H1 (cell line): ENCODE data around the gene C16orf54. TPM values are rescaled to one million over a fixed set of nuclear protein-coding genes. Genes with fewer than 3 reads are reported as not detected.

Source experiments
- CTCF ChIA-PET: fragments of 300-600 bp; sonication (Branson Sonifier 250); formaldehyde crosslinking; loops from one replicate; lab custom pipeline; 2021; ENCODE audit not compliant: partially characterized antibody; lab: Charles Lee
- POLR2A ChIA-PET: fragments of 300-600 bp; sonication (Branson Sonifier 250); formaldehyde crosslinking; loops from one replicate; lab custom pipeline; 2021; ENCODE audit warnings: inconsistent platforms; ENCODE audit not compliant: partially characterized antibody; lab: Charles Lee
- DNase-seq, 2 experiments: peaks; one replicate each; pipeline versions ENCODE4 v3.0.0 to v3.0.0-alpha.2; 2010 to 2022; ENCODE audit warnings: low spot score in 2 of 2, low read depth in 1 of 2, mixed read lengths in 1 of 2
- FAIRE-seq: peaks from 2 replicates; lab custom pipeline; 2011; peaks lifted over from hg19 to GRCh38; lab: Jason Lieb, UNC
- H2AFZ ChIP-seq: 2 replicates; pipeline ENCODE4 v1.8.1; 2012; ENCODE audit warnings: low read length, inconsistent platforms
- H2AK5ac ChIP-seq: 2 replicates; pipeline ENCODE4 v1.6.1; 2013; ENCODE audit warnings: low read depth, low read length
- H2BK120ac ChIP-seq: replicated peaks from 2 replicates; pipeline ENCODE3; 2013; ENCODE audit warnings: low read depth, low read length, inconsistent platforms
- H2BK12ac ChIP-seq: 2 replicates; pipeline ENCODE4 v1.6.1; 2013; ENCODE audit warnings: low read depth, low read length
- H2BK15ac ChIP-seq: 2 replicates; pipeline ENCODE4 v1.6.1; 2013; ENCODE audit warnings: low read length
- H2BK20ac ChIP-seq: 2 replicates; pipeline ENCODE4 v1.6.1; 2013; ENCODE audit warnings: low read length
- H2BK5ac ChIP-seq: 2 replicates; pipeline ENCODE4 v1.6.1; 2013; ENCODE audit warnings: low read depth, low read length
- H3K14ac ChIP-seq: 2 replicates; pipeline ENCODE4 v1.6.1; 2013; ENCODE audit warnings: inconsistent platforms; ENCODE audit not compliant: insufficient read length
- H3K18ac ChIP-seq: 2 replicates; pipeline ENCODE4 v1.6.1; 2013; ENCODE audit warnings: low read length; ENCODE audit errors: extremely low read depth
- H3K23ac ChIP-seq: 2 replicates; pipeline ENCODE4 v1.6.1; 2013; ENCODE audit warnings: inconsistent platforms; ENCODE audit not compliant: insufficient read length
- H3K23me2 ChIP-seq: 2 replicates; pipeline ENCODE4 v1.6.1; 2013; ENCODE audit warnings: low read depth, low read length
- H3K27ac ChIP-seq: 2 replicates; pipeline ENCODE4 v1.6.1; 2011; ENCODE audit warnings: low read depth, low read length, inconsistent platforms
- H3K27me3 ChIP-seq, 4 experiments: replicated peaks in 1 of 4; 1 replicate in 1 of 4; 2 replicates in 3 of 4; pipeline versions ENCODE4 v1.6.1 to v1.8.1; 2011 to 2013; ENCODE audit warnings: low read length in 3 of 4, mild to moderate bottlenecking in 3 of 4, inconsistent platforms in 2 of 4, mixed read lengths in 2 of 4, moderate library complexity in 1 of 4; ENCODE audit not compliant: control insufficient read depth in 3 of 4, insufficient read depth in 3 of 4; ENCODE audit errors: extremely low read depth in 1 of 4
- H3K36me3 ChIP-seq, 4 experiments: 2 replicates each; pipeline versions ENCODE4 v1.6.1 to v1.8.1; 2011 to 2013; ENCODE audit warnings: mild to moderate bottlenecking in 4 of 4, low read length in 3 of 4, moderate library complexity in 2 of 4, control low read depth in 1 of 4, inconsistent platforms in 1 of 4; ENCODE audit not compliant: insufficient read depth in 4 of 4, control insufficient read depth in 2 of 4
- H3K4ac ChIP-seq: replicated peaks from 2 replicates; pipeline ENCODE3; 2013; ENCODE audit warnings: low read length, low read depth, mixed read lengths, inconsistent platforms; ENCODE audit not compliant: insufficient read length
- H3K4me1 ChIP-seq, 4 experiments: replicated peaks in 1 of 4; 1 replicate in 1 of 4; 2 replicates in 3 of 4; pipeline versions ENCODE4 v1.6.1 to v1.8.1; 2011 to 2013; ENCODE audit warnings: low read length in 3 of 4, inconsistent platforms in 2 of 4, mixed read lengths in 1 of 4; ENCODE audit not compliant: insufficient read depth in 4 of 4, control insufficient read depth in 3 of 4
- H3K4me2 ChIP-seq, 2 experiments: 2 replicates each; pipeline versions ENCODE4 v1.6.1 to v1.8.1; 2011 to 2013; ENCODE audit warnings: low read depth in 2 of 2, low read length in 2 of 2, control low read depth in 1 of 2, inconsistent platforms in 1 of 2, mild to moderate bottlenecking in 1 of 2; ENCODE audit not compliant: insufficient read depth in 1 of 2
- H3K4me3 ChIP-seq, 4 experiments: fragments of 200-600, 300-600 bp in 1 of 4; sonication (generic), shearing (Covaris generic), sonication (Bioruptor Twin) in 1 of 4; 2 replicates each; pipeline versions ENCODE4 v1.5.1 to v1.8.1; 2011 to 2016; ENCODE audit warnings: low read length in 4 of 4, low read depth in 3 of 4, control low read depth in 2 of 4, inconsistent platforms in 2 of 4, mild to moderate bottlenecking in 2 of 4, mixed read lengths in 1 of 4, moderate library complexity in 1 of 4; ENCODE audit not compliant: insufficient read depth in 2 of 4; ENCODE audit errors: extremely low read depth in 1 of 4
- H3K56ac ChIP-seq: replicated peaks from 2 replicates; pipeline ENCODE3; 2013; ENCODE audit warnings: low read depth, mild to moderate bottlenecking, mixed read lengths, low read length, inconsistent platforms; ENCODE audit not compliant: insufficient read length
- H3K79me1 ChIP-seq: 2 replicates; pipeline ENCODE4 v1.6.1; 2013; ENCODE audit warnings: low read depth, low read length, control low read depth
- H3K79me2 ChIP-seq, 2 experiments: 2 replicates each; pipeline versions ENCODE4 v1.6.1 to v1.8.1; 2012 to 2013; ENCODE audit warnings: low read length in 2 of 2, mild to moderate bottlenecking in 2 of 2, inconsistent platforms in 1 of 2; ENCODE audit not compliant: insufficient read depth in 2 of 2, control insufficient read depth in 1 of 2
- H3K9ac ChIP-seq, 4 experiments: replicated peaks in 1 of 4; 1 replicate in 1 of 4; 2 replicates in 3 of 4; pipeline versions ENCODE4 v1.6.1 to v1.8.1; 2011 to 2013; ENCODE audit warnings: low read depth in 3 of 4, low read length in 3 of 4, control low read depth in 2 of 4, mild to moderate bottlenecking in 2 of 4, moderate library complexity in 2 of 4, inconsistent platforms in 1 of 4; ENCODE audit errors: extremely low read depth in 1 of 4
- H3K9me3 ChIP-seq, 2 experiments: 2 replicates each; pipeline versions ENCODE4 v1.6.1 to v1.8.1; 2012 to 2013; ENCODE audit warnings: mild to moderate bottlenecking in 2 of 2, moderate library complexity in 2 of 2, control low read depth in 1 of 2, inconsistent platforms in 1 of 2, low read depth in 1 of 2, low read length in 1 of 2, mixed read lengths in 1 of 2; ENCODE audit not compliant: insufficient read depth in 2 of 2
- H4K20me1 ChIP-seq, 2 experiments: replicated peaks in 1 of 2; 2 replicates each; pipeline versions ENCODE3 to v1.8.1; 2011 to 2013; ENCODE audit warnings: inconsistent platforms in 2 of 2, low read length in 2 of 2, mild to moderate bottlenecking in 1 of 2; ENCODE audit not compliant: insufficient read depth in 2 of 2, control insufficient read depth in 1 of 2
- H4K5ac ChIP-seq: 2 replicates; pipeline ENCODE4 v1.6.1; 2013; ENCODE audit warnings: low read length, low read depth, mixed read lengths, inconsistent platforms; ENCODE audit not compliant: insufficient read length
- H4K8ac ChIP-seq: 2 replicates; pipeline ENCODE4 v1.8.0; 2013; ENCODE audit warnings: mild to moderate bottlenecking, moderate library complexity, low read length, inconsistent platforms; ENCODE audit not compliant: insufficient read depth; ENCODE audit errors: extremely low read depth
- H4K91ac ChIP-seq: replicated peaks from 2 replicates; pipeline ENCODE3; 2013; ENCODE audit warnings: low read length, mixed read lengths, inconsistent platforms; ENCODE audit not compliant: insufficient read length
- FOSL1 ChIP-seq: IDR thresholded peaks from 2 replicates; pipeline ENCODE4 v1.6.1; 2011; ENCODE audit warnings: mild to moderate bottlenecking, low read depth, low read length, moderate library complexity; ENCODE audit not compliant: insufficient read depth
- WGBS, 2 experiments: shearing (Covaris generic) in 1 of 2; methylation state at CpG; one replicate each; pipeline versions ENCODE4 v1.1.6 to v1.1.7; 2013 to 2015; ENCODE audit warnings: low lambda C conversion rate in 2 of 2, mixed read lengths in 2 of 2, inconsistent platforms in 1 of 2, low coverage in 1 of 2, missing lambda C conversion rate in 1 of 2; ENCODE audit not compliant: insufficient replicate concordance in 2 of 2, insufficient coverage in 1 of 2, insufficient read length in 1 of 2; ENCODE audit errors: extremely low coverage in 1 of 2, missing lambda C conversion rate in 1 of 2; 5-methylcytosine and 5-hydroxymethylcytosine counted together
- polyA plus RNA-seq, 7 experiments: library from polyadenylated mRNA; depleted of rRNA in 3 of 7; stranded (reverse) in 5 of 7; unstranded in 2 of 7; fragments of >200 nt in 5 of 7; fragments of 200-250 nt in 2 of 7; gene quantifications; 1 replicate in 5 of 7; 2 replicates in 1 of 7; 4 replicates in 1 of 7; pipeline versions ENCODE4 v1.2.1 to v1.2.3, GENCODE V29; 2011 to 2013; ENCODE audit warnings: missing spikeins in 2 of 7, mixed read lengths in 2 of 7
- total RNA-seq: library from RNA; stranded (reverse); fragmentation: NEBNext Ultra II Directional; extraction: Animal tissue kit (Norgen Biotek cat#: 25700); gene quantifications from 2 replicates; pipeline ENCODE4 v1.2.1, GENCODE V29; 2021

Gene C16orf54
- total and polyA plus RNA-seq, 2 of the 8 experiments (the other 6 are each of a cell fraction or from before 2014, with no cell fraction given): not detected

DNA sequence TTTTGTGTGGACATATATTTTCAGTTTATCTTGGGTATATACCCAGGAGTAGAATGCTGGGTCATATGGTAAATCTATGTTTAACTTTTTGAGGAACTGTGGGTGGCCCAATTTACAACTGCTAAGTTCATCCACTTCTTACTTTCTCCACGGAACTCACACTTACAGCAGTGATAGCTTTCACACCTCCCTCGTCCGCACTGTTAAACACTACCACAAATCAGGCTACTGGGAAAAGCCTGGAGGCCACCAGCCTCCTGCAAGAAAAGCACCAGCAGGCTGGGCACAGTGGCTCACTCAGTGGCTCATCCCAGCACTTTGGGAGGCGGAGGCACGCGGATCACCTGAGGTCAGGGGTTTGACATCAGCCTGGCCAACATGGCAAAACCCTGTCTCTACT lies 17.5 kb upstream of the C16orf54 start:
- H2BK5ac ChIP-seq: no peak overlapping the region
- H3K4me2 ChIP-seq: no peak overlapping the region
- no peak overlapping the region for H2BK15ac ChIP-seq
- no peak overlapping the region for H3K23ac ChIP-seq
- no peak overlapping the region for H3K27ac ChIP-seq
- WGBS, 2 experiments: 95% methylated on average over 6 of the region's 6 CpGs; no CpG with 5 or more reads in 1 of the 2 experiments
- no peak overlapping the region for H4K5ac ChIP-seq
- H3K14ac ChIP-seq: no peak overlapping the region
- no peak overlapping the region for H4K91ac ChIP-seq
- ChIA-PET CTCF (interaction anchor here (1.1 kb wide), 1 partner anchor 85 kb away, joined by 5 read pairs; no protein-coding TSS in a partner anchor), POLR2A (no interaction called here)
- H3K23me2 ChIP-seq: no peaks in the 10 kb centered on the region
- no peak overlapping the region for H3K4ac ChIP-seq
- no peak overlapping the region for H3K18ac ChIP-seq
- no peak overlapping the region for H2BK20ac ChIP-seq
- H4K20me1 ChIP-seq: no peaks in the 10 kb centered on the region
- no peak for TF ChIP-seq FOSL1
- H2AK5ac ChIP-seq: no peak overlapping the region
- no peak overlapping the region for H2BK120ac ChIP-seq
- no peaks in the 10 kb centered on the region for H3K27me3 ChIP-seq
- H2BK12ac ChIP-seq: no peak overlapping the region
- no peaks in the 10 kb centered on the region for H3K4me1 ChIP-seq
- H3K9me3 ChIP-seq: no peaks in the 10 kb centered on the region
- no peaks in the 10 kb centered on the region for H3K79me1 ChIP-seq
- H4K8ac ChIP-seq: no peak overlapping the region
- H3K79me2 ChIP-seq: no peaks in the 10 kb centered on the region
- H3K56ac ChIP-seq: no peak overlapping the region
- no peak for FAIRE-seq
- DNase-seq: no peak
- no peaks in the 10 kb centered on the region for H3K36me3 ChIP-seq
- no peak overlapping the region for H3K9ac ChIP-seq
- no peak overlapping the region for H3K4me3 ChIP-seq
- H2AFZ ChIP-seq: no peak overlapping the region
